ENCODE measurements around the gene CITED2.

DNA sequence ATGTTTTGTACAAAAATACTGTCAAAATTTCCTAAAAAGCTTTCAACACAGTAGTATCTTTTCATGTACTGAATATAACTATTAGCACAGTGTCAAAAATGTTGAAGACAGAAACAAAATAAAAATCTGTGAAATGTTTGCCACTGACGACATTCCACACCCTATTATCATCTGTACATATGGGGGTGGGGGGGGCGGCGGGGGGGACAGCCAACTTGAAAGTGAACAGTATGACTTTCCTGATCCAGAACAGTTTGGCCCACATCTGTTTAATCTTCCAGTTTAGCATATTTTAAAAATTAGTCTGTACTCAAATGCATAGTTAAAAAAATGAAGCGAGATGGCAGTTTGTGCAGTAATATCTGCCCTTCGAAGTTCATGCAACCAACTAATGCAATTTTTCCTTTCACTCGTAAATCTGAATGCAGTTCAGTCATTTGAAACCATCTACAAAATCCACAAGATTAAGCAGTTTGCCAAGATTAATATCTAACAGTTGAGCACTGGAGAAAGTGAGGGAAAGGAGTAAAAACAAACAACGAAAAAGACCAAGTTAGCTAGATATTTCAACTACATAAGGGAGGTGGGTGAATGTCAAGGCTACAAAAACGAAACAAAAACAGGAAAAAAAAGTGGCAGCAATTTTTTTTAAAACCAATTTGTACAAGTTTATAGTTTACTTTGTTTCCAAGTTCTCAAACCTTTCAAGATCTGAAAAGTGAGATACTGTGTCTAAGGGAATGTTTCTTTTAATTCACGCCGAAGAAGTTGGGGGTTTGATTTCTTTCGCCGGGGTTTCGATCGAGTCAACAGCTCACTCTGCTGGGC lies 1.9 kb downstream of the CITED2 start:
- no peak for TF ChIP-seq RAD21 (IDR thresholded peaks at IDR 0.05; ENCODE audit: low read depth)
- TF ChIP-seq CEBPB (IDR thresholded peaks at IDR 0.05), result no peak
- TF ChIP-seq, protein P1, sequence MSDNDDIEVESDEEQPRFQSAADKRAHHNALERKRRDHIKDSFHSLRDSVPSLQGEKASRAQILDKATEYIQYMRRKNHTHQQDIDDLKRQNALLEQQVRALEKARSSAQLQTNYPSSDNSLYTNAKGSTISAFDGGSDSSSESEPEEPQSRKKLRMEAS (IDR thresholded peaks at IDR 0.05), result no peak
- no peak for TF ChIP-seq EP300 (IDR thresholded peaks at IDR 0.05; ENCODE audit: borderline replicate concordance)
- no peak for TF ChIP-seq EGR1 (IDR thresholded peaks at IDR 0.05)
- no peak for TF ChIP-seq TAF1 (IDR thresholded peaks at IDR 0.05; ENCODE audit: low read depth)
- no peak for TF ChIP-seq FOXM1 (IDR thresholded peaks at IDR 0.05; ENCODE audit: borderline replicate concordance, low read depth)
- no peak for TF ChIP-seq CREB1 (IDR thresholded peaks at IDR 0.05; ENCODE audit: low read depth)
- no peak for TF ChIP-seq TCF12 (IDR thresholded peaks at IDR 0.05; ENCODE audit: low read depth)
- TF ChIP-seq, protein P2, sequence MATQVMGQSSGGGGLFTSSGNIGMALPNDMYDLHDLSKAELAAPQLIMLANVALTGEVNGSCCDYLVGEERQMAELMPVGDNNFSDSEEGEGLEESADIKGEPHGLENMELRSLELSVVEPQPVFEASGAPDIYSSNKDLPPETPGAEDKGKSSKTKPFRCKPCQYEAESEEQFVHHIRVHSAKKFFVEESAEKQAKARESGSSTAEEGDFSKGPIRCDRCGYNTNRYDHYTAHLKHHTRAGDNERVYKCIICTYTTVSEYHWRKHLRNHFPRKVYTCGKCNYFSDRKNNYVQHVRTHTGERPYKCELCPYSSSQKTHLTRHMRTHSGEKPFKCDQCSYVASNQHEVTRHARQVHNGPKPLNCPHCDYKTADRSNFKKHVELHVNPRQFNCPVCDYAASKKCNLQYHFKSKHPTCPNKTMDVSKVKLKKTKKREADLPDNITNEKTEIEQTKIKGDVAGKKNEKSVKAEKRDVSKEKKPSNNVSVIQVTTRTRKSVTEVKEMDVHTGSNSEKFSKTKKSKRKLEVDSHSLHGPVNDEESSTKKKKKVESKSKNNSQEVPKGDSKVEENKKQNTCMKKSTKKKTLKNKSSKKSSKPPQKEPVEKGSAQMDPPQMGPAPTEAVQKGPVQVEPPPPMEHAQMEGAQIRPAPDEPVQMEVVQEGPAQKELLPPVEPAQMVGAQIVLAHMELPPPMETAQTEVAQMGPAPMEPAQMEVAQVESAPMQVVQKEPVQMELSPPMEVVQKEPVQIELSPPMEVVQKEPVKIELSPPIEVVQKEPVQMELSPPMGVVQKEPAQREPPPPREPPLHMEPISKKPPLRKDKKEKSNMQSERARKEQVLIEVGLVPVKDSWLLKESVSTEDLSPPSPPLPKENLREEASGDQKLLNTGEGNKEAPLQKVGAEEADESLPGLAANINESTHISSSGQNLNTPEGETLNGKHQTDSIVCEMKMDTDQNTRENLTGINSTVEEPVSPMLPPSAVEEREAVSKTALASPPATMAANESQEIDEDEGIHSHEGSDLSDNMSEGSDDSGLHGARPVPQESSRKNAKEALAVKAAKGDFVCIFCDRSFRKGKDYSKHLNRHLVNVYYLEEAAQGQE (IDR thresholded peaks at IDR 0.05; ENCODE audit: low read depth), result no peak
- TF ChIP-seq NFIC (IDR thresholded peaks at IDR 0.05), result no peak
- no peak for TF ChIP-seq ZBTB7A (IDR thresholded peaks at IDR 0.05; ENCODE audit: low read depth)
- TF ChIP-seq, protein P3, sequence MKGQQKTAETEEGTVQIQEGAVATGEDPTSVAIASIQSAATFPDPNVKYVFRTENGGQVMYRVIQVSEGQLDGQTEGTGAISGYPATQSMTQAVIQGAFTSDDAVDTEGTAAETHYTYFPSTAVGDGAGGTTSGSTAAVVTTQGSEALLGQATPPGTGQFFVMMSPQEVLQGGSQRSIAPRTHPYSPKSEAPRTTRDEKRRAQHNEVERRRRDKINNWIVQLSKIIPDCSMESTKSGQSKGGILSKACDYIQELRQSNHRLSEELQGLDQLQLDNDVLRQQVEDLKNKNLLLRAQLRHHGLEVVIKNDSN (IDR thresholded peaks at IDR 0.05), result no peak
- TF ChIP-seq YY1 (IDR thresholded peaks at IDR 0.05; ENCODE audit: low read depth), result no peak

All from Ishikawa (cell line).